ENCODE results near the gene SDHAF2.

- TF ChIP-seq CREB5 (CRISPR knock-in tag; IDR thresholded peaks at IDR 0.05; ENCODE audit: low read depth) (no peak), ESRRG (CRISPR knock-in tag; IDR thresholded peaks at IDR 0.05) (no peak), ZFP30 (CRISPR knock-in tag; IDR thresholded peaks at IDR 0.05) (no peak), PATZ1 (CRISPR knock-in tag; IDR thresholded peaks at IDR 0.05; ENCODE audit: borderline replicate concordance) (no peak), ZC3H10 (CRISPR knock-in tag; IDR thresholded peaks at IDR 0.05) (no peak), POU6F1 (CRISPR knock-in tag; IDR thresholded peaks at IDR 0.05; ENCODE audit: borderline replicate concordance, low read depth) (no peak), TCF4 (CRISPR knock-in tag; IDR thresholded peaks at IDR 0.05; ENCODE audit: borderline replicate concordance) (no peak), ARNTL (CRISPR knock-in tag; IDR thresholded peaks at IDR 0.05; ENCODE audit: borderline replicate concordance, low read depth) (no peak), ZFP3 (CRISPR knock-in tag; IDR thresholded peaks at IDR 0.05) (no peak), RARB (CRISPR knock-in tag; IDR thresholded peaks at IDR 0.05) (no peak), TOX (CRISPR knock-in tag; IDR thresholded peaks at IDR 0.05; ENCODE audit: borderline replicate concordance) (no peak), CSRNP3 (CRISPR knock-in tag; IDR thresholded peaks at IDR 0.05) (no peak), BACH2 (CRISPR knock-in tag; IDR thresholded peaks at IDR 0.05; ENCODE audit: borderline replicate concordance) (no peak)
Observed at GRCh38 chr11:61494381-61494961, 64.5 kb downstream of the SDHAF2 start.

Measured in SK-N-SH treated with all-trans-retinoic acid at 6 μM for 48 hours (cell line).